Osteoblast (primary cell): Measurements from ENCODE around the gene LIN28B. TPM values are rescaled to one million over a fixed set of nuclear protein-coding genes. Genes with fewer than 3 reads are reported as not detected.
"Not testable (repeated sequence)": the region's sequence is repeated elsewhere in the genome, so short reads cannot be mapped to it uniquely, and the experiment has no call there.

Experiments
- DNase-seq: peaks from one replicate; pipeline ENCODE4 v3.0.0; 2011; ENCODE audit warnings: low spot score, mixed read lengths; ENCODE audit not compliant: insufficient read length; ENCODE audit errors: missing footprints
- H2AFZ ChIP-seq: 2 replicates; pipeline ENCODE4 v1.6.0; 2011; ENCODE audit warnings: mild to moderate bottlenecking, low read length
- H3K27ac ChIP-seq: 2 replicates; pipeline ENCODE4 v1.5.1; 2011; ENCODE audit warnings: mild to moderate bottlenecking, low read depth, low read length, moderate library complexity
- H3K27me3 ChIP-seq: 2 replicates; pipeline ENCODE4 v1.6.0; 2012; ENCODE audit warnings: mild to moderate bottlenecking, control low read depth, inconsistent platforms, low read length, moderate library complexity; ENCODE audit not compliant: insufficient read depth
- H3K36me3 ChIP-seq: 2 replicates; pipeline ENCODE4 v1.5.1; 2011; ENCODE audit warnings: mild to moderate bottlenecking, low read length, control low read depth, moderate library complexity; ENCODE audit not compliant: insufficient read depth
- H3K4me1 ChIP-seq: 2 replicates; pipeline ENCODE4 v1.5.1; 2011; ENCODE audit warnings: mild to moderate bottlenecking, low read length, control low read depth, moderate library complexity; ENCODE audit not compliant: insufficient read depth
- H3K4me2 ChIP-seq: 2 replicates; pipeline ENCODE4 v1.6.0; 2011; ENCODE audit warnings: mild to moderate bottlenecking, low read length; ENCODE audit not compliant: insufficient read depth
- H3K4me3 ChIP-seq: fragments of 200-600 bp; sonication (generic); 3 replicates; pipeline ENCODE4 v1.5.1; 2012; ENCODE audit warnings: mild to moderate bottlenecking, low read length, inconsistent platforms; ENCODE audit not compliant: insufficient read depth
- H3K79me2 ChIP-seq: 2 replicates; pipeline ENCODE4 v1.6.0; 2012; ENCODE audit warnings: mild to moderate bottlenecking, low read length, control low read depth, inconsistent platforms; ENCODE audit not compliant: insufficient read depth
- H3K9me3 ChIP-seq: 2 replicates; pipeline ENCODE4 v1.5.1; 2011; ENCODE audit warnings: low read depth, low read length, control low read depth
- H4K20me1 ChIP-seq: 2 replicates; pipeline ENCODE4 v1.6.0; 2012; ENCODE audit warnings: mild to moderate bottlenecking, low read length, control low read depth; ENCODE audit not compliant: insufficient read depth
- CTCF ChIP-seq: IDR thresholded peaks from 2 replicates; pipeline ENCODE4 v1.5.1; 2011; ENCODE audit warnings: mild to moderate bottlenecking, low read depth, low read length, moderate library complexity; ENCODE audit errors: extremely low read depth
- total RNA-seq: library from RNA; depleted of rRNA; stranded (reverse); fragments of >200 nt; gene quantifications from 2 replicates; pipeline ENCODE4 v1.2.3, GENCODE V29; 2012

The LIN28B gene
- total RNA-seq, 1 donor = not detected

GRCh38 chr6:105075210-105075609, 118.3 kb downstream of the LIN28B start:
- Histone ChIP-seq H3K36me3 (no peaks in the 10 kb centered on the region), H3K4me3 (no peak overlapping the region), H3K4me2 (no peak overlapping the region), H2AFZ (no peak overlapping the region), H4K20me1 (no peaks in the 10 kb centered on the region), H3K27me3 (peaks cover 9% of the 10 kb centered on the region), H3K4me1 (peaks cover 3% of the 10 kb centered on the region), H3K27ac (no peak overlapping the region), H3K79me2 (no peaks in the 10 kb centered on the region), H3K9me3 (no peaks in the 10 kb centered on the region)
- no peak for DNase-seq
- no peak for TF ChIP-seq CTCF

DNA sequence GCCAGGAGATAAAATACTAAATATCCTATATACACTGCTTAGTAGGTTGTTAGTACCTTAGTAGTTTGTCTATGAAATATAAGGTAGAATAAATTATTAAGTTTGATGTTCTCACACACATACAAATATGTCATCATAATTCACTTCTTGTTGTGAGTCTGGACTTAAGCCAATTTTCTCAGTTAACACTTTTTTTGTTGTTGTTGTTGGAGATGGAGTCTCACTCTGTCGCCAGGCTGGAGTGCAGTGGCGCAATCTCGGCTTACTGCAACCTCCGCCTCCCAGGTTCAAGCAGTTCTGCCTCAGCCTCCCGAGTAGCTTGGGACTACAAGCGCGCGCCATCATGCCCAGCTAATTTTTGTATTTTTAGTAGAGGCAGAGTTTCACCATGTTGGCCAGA, 119.5 kb downstream of the LIN28B start:
- not testable (repeated sequence) for H3K36me3 ChIP-seq, H3K27me3 ChIP-seq, H2AFZ ChIP-seq, DNase-seq, H3K9me3 ChIP-seq, H3K27ac ChIP-seq, H4K20me1 ChIP-seq, H3K4me1 ChIP-seq, H3K4me2 ChIP-seq, H3K4me3 ChIP-seq, H3K79me2 ChIP-seq

- no peak for DNase-seq
- no peaks in the 10 kb centered on the region for H3K79me2 ChIP-seq
- no peaks in the 10 kb centered on the region for H3K36me3 ChIP-seq
- H3K4me3 ChIP-seq = no peak overlapping the region
- no peak overlapping the region for H3K27ac ChIP-seq
- peak; percentile 61 for TF ChIP-seq CTCF
- no peak overlapping the region for H2AFZ ChIP-seq
- H3K27me3 ChIP-seq = peaks cover 9% of the 10 kb centered on the region
- no peak overlapping the region for H3K4me2 ChIP-seq
- no peaks in the 10 kb centered on the region for H3K9me3 ChIP-seq
- peaks cover 3% of the 10 kb centered on the region for H3K4me1 ChIP-seq
- no peaks in the 10 kb centered on the region for H4K20me1 ChIP-seq
These were observed 120.9 kb downstream of the LIN28B start for GRCh38 chr6:105077596-105078385.

DNA sequence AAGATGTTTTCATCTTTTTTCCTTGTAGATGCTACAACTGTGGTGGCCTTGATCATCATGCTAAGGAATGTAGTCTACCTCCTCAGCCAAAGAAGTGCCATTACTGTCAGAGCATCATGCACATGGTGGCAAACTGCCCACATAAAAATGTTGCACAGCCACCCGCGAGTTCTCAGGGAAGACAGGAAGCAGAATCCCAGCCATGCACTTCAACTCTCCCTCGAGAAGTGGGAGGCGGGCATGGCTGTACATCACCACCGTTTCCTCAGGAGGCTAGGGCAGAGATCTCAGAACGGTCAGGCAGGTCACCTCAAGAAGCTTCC, 121.4 kb downstream of the LIN28B start:
- Histone ChIP-seq H3K27me3 (peaks cover 9% of the 10 kb centered on the region), H2AFZ (no peak overlapping the region), H3K9me3 (no peaks in the 10 kb centered on the region), H3K4me1 (peaks cover 3% of the 10 kb centered on the region), H3K4me2 (no peak overlapping the region), H3K4me3 (no peak overlapping the region), H3K79me2 (no peaks in the 10 kb centered on the region), H3K27ac (no peak overlapping the region), H3K36me3 (no peaks in the 10 kb centered on the region), H4K20me1 (no peaks in the 10 kb centered on the region)
- DNase-seq = no peak
- no peak for TF ChIP-seq CTCF
